ENCODE data around the gene RETREG1.

DNA sequence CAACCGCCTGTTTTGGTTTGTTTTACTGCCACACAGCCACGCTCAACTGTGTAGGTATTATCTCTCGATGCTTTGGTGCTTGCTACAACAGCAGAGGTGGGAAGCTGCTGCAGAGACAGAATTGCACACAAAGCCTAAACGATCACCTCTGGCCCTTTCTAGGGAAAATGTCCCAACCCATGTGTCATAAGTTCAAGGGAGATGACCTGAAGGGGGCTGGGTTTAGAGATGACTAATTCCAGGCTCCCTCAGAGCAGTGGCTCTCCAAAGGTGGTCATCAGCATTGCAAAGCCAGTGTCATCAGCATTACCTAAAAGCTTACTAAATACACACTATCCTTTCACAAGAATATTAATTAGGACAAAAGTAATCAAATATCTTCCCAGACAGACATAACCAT lies 162.1 kb downstream of the RETREG1 start:
- TF ChIP-seq, protein P1, sequence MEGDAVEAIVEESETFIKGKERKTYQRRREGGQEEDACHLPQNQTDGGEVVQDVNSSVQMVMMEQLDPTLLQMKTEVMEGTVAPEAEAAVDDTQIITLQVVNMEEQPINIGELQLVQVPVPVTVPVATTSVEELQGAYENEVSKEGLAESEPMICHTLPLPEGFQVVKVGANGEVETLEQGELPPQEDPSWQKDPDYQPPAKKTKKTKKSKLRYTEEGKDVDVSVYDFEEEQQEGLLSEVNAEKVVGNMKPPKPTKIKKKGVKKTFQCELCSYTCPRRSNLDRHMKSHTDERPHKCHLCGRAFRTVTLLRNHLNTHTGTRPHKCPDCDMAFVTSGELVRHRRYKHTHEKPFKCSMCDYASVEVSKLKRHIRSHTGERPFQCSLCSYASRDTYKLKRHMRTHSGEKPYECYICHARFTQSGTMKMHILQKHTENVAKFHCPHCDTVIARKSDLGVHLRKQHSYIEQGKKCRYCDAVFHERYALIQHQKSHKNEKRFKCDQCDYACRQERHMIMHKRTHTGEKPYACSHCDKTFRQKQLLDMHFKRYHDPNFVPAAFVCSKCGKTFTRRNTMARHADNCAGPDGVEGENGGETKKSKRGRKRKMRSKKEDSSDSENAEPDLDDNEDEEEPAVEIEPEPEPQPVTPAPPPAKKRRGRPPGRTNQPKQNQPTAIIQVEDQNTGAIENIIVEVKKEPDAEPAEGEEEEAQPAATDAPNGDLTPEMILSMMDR (IDR thresholded peaks at IDR 0.05), result no peak
- TF ChIP-seq POLR2A (IDR thresholded peaks at IDR 0.05) (no peak), EP300 (IDR thresholded peaks at IDR 0.05) (no peak)
